CD4-positive, alpha-beta T cell treated with Interleukin-6 for 4 hours (primary cell): ENCODE data around the gene AXL.

ENCODE experiments used
- DNase-seq: peaks from one replicate; pipeline ENCODE4 v3.0.0-alpha.2; 2020; ENCODE audit warnings: mixed read lengths

Gene AXL

DNA sequence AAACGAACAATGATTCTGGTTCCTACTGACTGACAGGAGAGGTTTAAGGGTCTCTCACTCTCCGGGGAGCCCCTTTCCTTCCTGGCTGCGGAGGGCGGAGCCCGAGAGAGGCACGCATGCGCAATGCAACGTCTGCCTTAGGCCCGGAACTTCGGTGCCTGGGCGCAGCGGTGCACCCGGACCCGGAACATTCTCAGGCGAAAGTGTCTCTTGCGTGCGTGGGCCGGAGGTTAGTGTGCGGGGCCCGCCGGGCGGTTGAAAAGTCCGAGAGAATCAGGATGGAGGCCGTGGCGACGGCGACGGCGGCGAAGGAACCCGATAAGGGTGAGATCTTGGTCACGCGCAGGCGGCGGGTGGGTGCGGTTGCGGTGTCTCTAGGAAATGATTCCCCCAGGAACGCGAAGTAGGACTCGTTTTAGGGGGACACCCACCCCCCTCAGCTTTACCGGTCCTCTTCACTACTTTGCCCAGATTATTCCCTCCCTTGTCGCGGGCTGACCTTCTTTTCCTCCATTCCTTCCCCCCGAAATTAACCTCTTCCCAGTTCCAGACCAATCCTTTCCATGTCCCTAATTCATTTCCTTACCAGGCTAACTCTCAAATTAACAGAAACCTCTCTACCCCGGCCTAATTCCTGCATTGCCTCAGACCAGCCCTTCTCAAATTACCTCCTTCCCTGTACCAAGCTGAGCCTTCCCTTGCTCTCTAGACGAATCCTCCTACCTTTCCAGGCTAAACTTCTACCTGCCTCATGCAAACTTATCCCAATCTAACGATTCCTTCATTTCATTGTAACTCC lies 91.2 kb downstream of the AXL start, which contains the start of gene CCDC97:
TSS of gene CCDC97 (plus strand) at position 140 of the 799 bp plus-strand sequence. CDS start at position 279, 139 bp downstream.
- peak; percentile 92 for DNase-seq

DNA sequence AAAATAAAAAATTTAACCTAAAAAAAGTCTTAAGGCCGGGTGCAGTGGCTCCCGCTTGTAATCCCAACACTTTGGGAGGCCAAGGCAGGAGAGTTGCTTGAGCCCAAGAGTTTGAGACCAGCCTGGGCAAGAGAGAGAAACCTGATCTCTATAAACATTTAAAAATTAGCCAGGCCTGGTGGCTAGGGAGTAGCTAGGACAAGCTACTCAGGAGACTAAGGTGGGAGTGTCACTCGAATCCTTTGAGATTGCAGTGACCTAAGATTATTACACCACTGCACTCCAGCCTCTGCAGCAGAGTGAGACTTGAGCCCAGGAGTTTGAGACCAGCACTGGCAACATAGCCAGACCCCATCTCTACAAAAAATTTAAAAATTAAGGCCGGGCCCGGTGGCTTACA lies 92.0 kb downstream of the AXL start:
- no peak for DNase-seq
